K562 (cell line): ENCODE results near the gene RAB5A. TPM values are rescaled to one million over a fixed set of nuclear protein-coding genes. Genes with fewer than 3 reads are reported as not detected.

Experiments
- ATAC-seq: fragments of 200-7000 bp; cut with Tn5 transposase; 3 replicates; pipeline ENCODE4 v1.9.1; 2020; ENCODE audit warnings: moderate library complexity
- BruUV-seq: library from RNA; stranded (reverse); fragments of 400-500 nt; replicated peaks from 2 replicates; lab custom pipeline; 2021; lab: Mats Ljungman, UMichigan
- CTCF ChIA-PET: fragments of 300-600 bp; formaldehyde crosslinking; extraction: SDS; loops from one replicate; lab custom pipeline; 2021; ENCODE audit warnings: low intra/inter-chr PET ratio; lab: Yijun Ruan, JAX
- POLR2A ChIA-PET: fragments of 300-600, 350-650 bp; sonication (Branson Sonifier 250); formaldehyde crosslinking; extraction: SDS; loops from one replicate; lab custom pipeline; 2021; ENCODE audit warnings: antibody characterized with exemption, inconsistent platforms; lab: Yijun Ruan, JAX
- DNase-seq, 4 experiments: peaks; one replicate each; pipeline versions ENCODE4 v3.0.0 to v3.0.0-alpha.2; 2011 to 2018; ENCODE audit warnings: low spot score in 3 of 4, mixed read lengths in 3 of 4; ENCODE audit errors: extremely low read depth in 1 of 4
- FAIRE-seq: peaks from 2 replicates; lab custom pipeline; 2011; peaks lifted over from hg19 to GRCh38; lab: Jason Lieb, UNC
- H2AFZ ChIP-seq: 2 replicates; pipeline ENCODE4 v1.6.0; 2011; ENCODE audit warnings: low read depth, low read length, control low read depth, inconsistent platforms
- H3K27ac ChIP-seq: fragments of 200-600 bp; 3 replicates; pipeline ENCODE4 v1.8.0; 2011; ENCODE audit warnings: low read depth, mild to moderate bottlenecking, control low read depth, inconsistent platforms, low read length, moderate library complexity, mixed read lengths; ENCODE audit errors: extremely low read depth
- H3K27me3 ChIP-seq, 2 experiments: fragments of 300-600 bp in 1 of 2; 2 replicates in 1 of 2; 3 replicates in 1 of 2; pipeline versions ENCODE4 v1.6.0 to v1.8.0; 2011; ENCODE audit warnings: inconsistent platforms in 2 of 2, low read length in 2 of 2, mild to moderate bottlenecking in 1 of 2, mixed read lengths in 1 of 2, moderate library complexity in 1 of 2; ENCODE audit not compliant: control insufficient read depth in 2 of 2, insufficient read depth in 2 of 2
- H3K36me3 ChIP-seq: fragments of 300-600 bp; 3 replicates; pipeline ENCODE4 v1.8.0; 2011; ENCODE audit warnings: mild to moderate bottlenecking, low read length, inconsistent platforms; ENCODE audit not compliant: control insufficient read depth, insufficient read depth
- H3K4me1 ChIP-seq, 2 experiments: fragments of 200-600 bp in 1 of 2; replicated peaks in 1 of 2; 2 replicates in 1 of 2; 3 replicates in 1 of 2; pipeline versions ENCODE4 v1.5.1 to v1.8.0; 2011; ENCODE audit warnings: inconsistent platforms in 2 of 2, low read length in 2 of 2, mild to moderate bottlenecking in 1 of 2, mixed read lengths in 1 of 2, moderate library complexity in 1 of 2; ENCODE audit not compliant: control insufficient read depth in 2 of 2, insufficient read depth in 2 of 2
- H3K4me2 ChIP-seq: 2 replicates; pipeline ENCODE4 v1.6.1; 2011; ENCODE audit warnings: low read length, control low read depth, inconsistent platforms, mixed read lengths; ENCODE audit not compliant: insufficient read depth
- H3K4me3 ChIP-seq: fragments of 200-600 bp; sonication (generic), shearing (Covaris generic); 2 replicates; pipeline ENCODE4 v1.5.1; 2016; ENCODE audit warnings: control low read depth, inconsistent platforms
- H3K79me2 ChIP-seq: fragments of 200-600 bp; 3 replicates; pipeline ENCODE4 v1.8.0; 2011; ENCODE audit warnings: low read length, inconsistent platforms; ENCODE audit not compliant: control insufficient read depth, insufficient read depth
- H3K9ac ChIP-seq, 2 experiments: 2 replicates each; pipeline versions ENCODE4 v1.6.0 to v1.6.1; 2011; ENCODE audit warnings: low read depth in 2 of 2, low read length in 2 of 2, control low read depth in 1 of 2, inconsistent platforms in 1 of 2, mild to moderate bottlenecking in 1 of 2, mixed read lengths in 1 of 2; ENCODE audit not compliant: insufficient read depth in 1 of 2
- H3K9me1 ChIP-seq: one replicate; pipeline ENCODE4 v1.6.0; 2011; ENCODE audit warnings: inconsistent platforms, mild to moderate bottlenecking, low read length, moderate library complexity; ENCODE audit not compliant: control insufficient read depth, insufficient read depth
- H3K9me3 ChIP-seq: replicated peaks from 2 replicates; pipeline ENCODE4 v1.5.1; 2011; ENCODE audit warnings: low read depth, low read length, inconsistent platforms; ENCODE audit not compliant: control insufficient read depth, insufficient read depth
- H4K20me1 ChIP-seq: replicated peaks from 2 replicates; pipeline ENCODE4 v1.6.1; 2011; ENCODE audit warnings: low read length, inconsistent platforms, mixed read lengths; ENCODE audit not compliant: control insufficient read depth, insufficient read depth
- ARID1B ChIP-seq: fragments of 450-650 bp; IDR thresholded peaks from 2 replicates; pipeline ENCODE4 v1.6.1; 2016; ENCODE audit warnings: antibody characterized with exemption, mild to moderate bottlenecking, inconsistent platforms
- ATF6 ChIP-seq: sonication (generic); formaldehyde crosslinking; IDR thresholded peaks from 2 replicates; pipeline ENCODE4 v1.4.0; 2020; ENCODE audit warnings: mild to moderate bottlenecking, missing genetic modification reagents
- CBFA2T2 ChIP-seq: fragments of 450-650 bp; conservative IDR thresholded peaks from 2 replicates; pipeline ENCODE4 v1.6.1; 2017; ENCODE audit warnings: mild to moderate bottlenecking
- CBFA2T3 ChIP-seq: fragments of 450-650 bp; IDR thresholded peaks from 2 replicates; pipeline ENCODE4 v1.6.1; 2017
- CEBPG ChIP-seq, 3 experiments: fragments of 200-800 bp in 1 of 3; sonication (Bioruptor generic) in 1 of 3; sonication (generic) in 1 of 3; formaldehyde crosslinking in 1 of 3; IDR thresholded peaks in 2 of 3; conservative IDR thresholded peaks in 1 of 3; 2 replicates each; pipeline versions ENCODE4 v1.6.1 to v1.8.0; 2016 to 2022; ENCODE audit warnings: missing compliant biosample characterization in 2 of 3, missing genetic modification characterization in 2 of 3, mild to moderate bottlenecking in 1 of 3, missing genetic modification reagents in 1 of 3
- ELF4 ChIP-seq: fragments of 450-650 bp; formaldehyde crosslinking; IDR thresholded peaks from 2 replicates; pipeline ENCODE4 v1.4.0; 2022; ENCODE audit warnings: missing genetic modification characterization
- EP300 ChIP-seq: IDR thresholded peaks from 2 replicates; pipeline ENCODE4 v1.6.1; 2012; ENCODE audit warnings: low read length, improper control_type of control experiment
- GATAD2B ChIP-seq: fragments of 450-650 bp; IDR thresholded peaks from 2 replicates; pipeline ENCODE4 v1.6.1; 2017; ENCODE audit warnings: mild to moderate bottlenecking, borderline replicate concordance
- GTF2E2 ChIP-seq: fragments of 200-800 bp; sonication (Bioruptor generic); IDR thresholded peaks from 2 replicates; pipeline ENCODE4 v1.6.1; 2016; ENCODE audit warnings: missing genetic modification characterization, missing compliant biosample characterization
- KLF16 ChIP-seq: IDR thresholded peaks from 2 replicates; pipeline ENCODE4 v1.6.1; 2016; ENCODE audit warnings: antibody characterized with exemption
- MEIS2 ChIP-seq: fragments of 450-650 bp; IDR thresholded peaks from 2 replicates; pipeline ENCODE4 v1.6.1; 2014; ENCODE audit warnings: mild to moderate bottlenecking; ENCODE audit not compliant: partially characterized antibody
- MTA2 ChIP-seq: fragments of 450-650 bp; IDR thresholded peaks from 2 replicates; pipeline ENCODE4 v1.6.1; 2016; ENCODE audit warnings: low read depth
- PHB2 ChIP-seq: fragments of 450-650 bp; IDR thresholded peaks from 2 replicates; pipeline ENCODE4 v1.6.1; 2017; ENCODE audit warnings: low read depth
- PML ChIP-seq: IDR thresholded peaks from 2 replicates; pipeline ENCODE4 v1.6.1; 2012; ENCODE audit warnings: low read length, inconsistent platforms
- POLR2AphosphoS5 ChIP-seq: IDR thresholded peaks from 2 replicates; pipeline ENCODE4 v1.6.1; 2011; ENCODE audit warnings: mild to moderate bottlenecking, low read depth, low read length, moderate library complexity; ENCODE audit not compliant: control insufficient read depth, insufficient read depth
- RFX1 ChIP-seq: fragments of 450-650 bp; IDR thresholded peaks from 2 replicates; pipeline ENCODE4 v1.6.1; 2016; ENCODE audit warnings: mild to moderate bottlenecking, moderate library complexity
- SMARCA4 ChIP-seq: fragments of 450-650 bp; IDR thresholded peaks from 2 replicates; pipeline ENCODE4 v1.6.1; 2016
- SMARCE1 ChIP-seq: fragments of 450-650 bp; IDR thresholded peaks from 2 replicates; pipeline ENCODE4 v1.7.1; 2016; ENCODE audit warnings: mild to moderate bottlenecking
- SOX6 ChIP-seq: fragments of 450-650 bp; IDR thresholded peaks from 2 replicates; pipeline ENCODE4 v1.6.1; 2014; ENCODE audit warnings: mild to moderate bottlenecking
- SPI1 ChIP-seq: IDR thresholded peaks from 2 replicates; pipeline ENCODE4 v1.6.1; 2011; ENCODE audit warnings: low read depth, low read length, control low read depth, borderline replicate concordance
- STAT5A ChIP-seq: IDR thresholded peaks from 2 replicates; pipeline ENCODE4 v1.6.1; 2012; ENCODE audit warnings: low read length, inconsistent platforms, borderline replicate concordance
- TCF3 ChIP-seq: sonication (generic); formaldehyde crosslinking; IDR thresholded peaks from 2 replicates; pipeline ENCODE4 v1.4.0; 2020; ENCODE audit warnings: mild to moderate bottlenecking, missing genetic modification reagents
- VEZF1 ChIP-seq: fragments of 200-800 bp; sonication (Bioruptor generic); IDR thresholded peaks from 2 replicates; pipeline ENCODE4 v1.6.1; 2017; ENCODE audit warnings: missing genetic modification characterization, missing compliant biosample characterization
- WGBS: fragments of 100-300 bp; shearing (Covaris generic); methylation state at CpG from one replicate; pipeline ENCODE4 v1.1.6; 2016; ENCODE audit warnings: low coverage, mixed read lengths; ENCODE audit not compliant: insufficient coverage; ENCODE audit errors: missing lambda C conversion rate; 5-methylcytosine and 5-hydroxymethylcytosine counted together
- in situ Hi-C: fragments of 300-500 bp; cut with MboI; formaldehyde crosslinking; loops from 4 replicates; pipeline ENCODE4 v1.15.0; 2018; ENCODE audit warnings: inconsistent platforms, mixed read lengths
- intact Hi-C: fragments of 100-400 bp; cut with micrococcal nuclease; formaldehyde crosslinking; loops from 2 replicates; pipeline ENCODE4 v1.14.2; 2022
- polyA plus RNA-seq, 8 experiments: library from polyadenylated mRNA; depleted of rRNA in 4 of 8; stranded (reverse) in 5 of 8; unstranded in 3 of 8; fragments of >200 nt; fragmentation: Nextera tagmentation in 2 of 8; fragmentation: Illumina TruSeq in 1 of 8; extraction: Ambion mirVana in 2 of 8; extraction: Trizol in 1 of 8; gene quantifications; 2 replicates each; pipeline versions ENCODE4 v1.2.1 to v1.2.3, GENCODE V29; 2011 to 2014; ENCODE audit warnings: inconsistent platforms in 1 of 8, missing spikeins in 1 of 8
- total RNA-seq, 7 experiments: library from RNA; depleted of rRNA in 6 of 7; stranded (reverse); fragments of >200 nt in 6 of 7; fragmentation: Illumina TruSeq in 2 of 7; extraction: Trizol in 2 of 7; gene quantifications; 2 replicates each; pipeline versions ENCODE4 v1.2.1 to v1.2.3, GENCODE V29; 2011 to 2021; ENCODE audit warnings: low replicate concordance in 1 of 7

The RAB5A gene
- total and polyA plus RNA-seq, 9 of the 15 experiments (the other 6 are each of a cell fraction or from before 2014, with no cell fraction given): 28.3 to 64.2 (median 49.0) TPM

- Histone ChIP-seq H3K36me3 (no peaks in the 10 kb centered on the region), H3K9me1 (no peaks in the 10 kb centered on the region), H4K20me1 (no peaks in the 10 kb centered on the region), H3K4me2 (peak overlapping the region; percentile 2; the same call in 1 of the 2 replicates), H3K27ac (no peak overlapping the region), H3K9ac (0 out of 4 replicates have a peak overlapping the region, but pooled peaks of 1 of the 2 experiments have one; percentile 8), H3K9me3 (no peaks in the 10 kb centered on the region), H2AFZ (no peak overlapping the region), H3K27me3 (no peaks in the 10 kb centered on the region), H3K4me1 (peaks cover 23 to 32% of the 10 kb centered on the region in 2 experiments; a peak in 4 of 5 replicates), H3K4me3 (no peak overlapping the region), H3K79me2 (no peaks in the 10 kb centered on the region)
- ChIA-PET POLR2A (interaction anchor here (1.1 to 3.0 kb wide), 3 partner anchors 9 to 16 kb away, joined by 3 to 15 read pairs (median 4); no protein-coding TSS in a partner anchor), CTCF (no interaction called here)
- DNase-seq (peak; percentile 35 to 86 (median 50)), FAIRE-seq (peak; percentile 80), ATAC-seq (peak; percentile 66)
- in situ Hi-C loops (no loop called here), intact Hi-C loops (no loop called here)
- 0% methylated on average over 1 of the region's 1 CpG for WGBS
- BruUV-seq: no TSS peak
- TF ChIP-seq SMARCA4 (peak; percentile 56; the same call in 1 of the 2 replicates), STAT5A (peak; percentile 29; the same call in 1 of the 2 replicates), ELF4 (0 out of 2 replicates have a peak, but pooled peaks have one; percentile 11), SPI1 (peak; percentile 74; the same call in 1 of the 2 replicates), GATAD2B (peak; percentile 38; the same call in 1 of the 2 replicates), KLF16 (peak; percentile 61), TCF3 (CRISPR knock-in tag) (peak; percentile 84), MEIS2 (peak; percentile 49), PHB2 (no peak), GTF2E2 (tag) (no peak), CBFA2T2 (peak; percentile 63), PML (peak; percentile 51; the same call in 1 of the 2 replicates), VEZF1 (CRISPR knock-in tag) (peak; percentile 17; the same call in 1 of the 2 replicates), CBFA2T3 (peak; percentile 77), MTA2 (peak; percentile 47; the same call in 1 of the 2 replicates), RFX1 (no peak), SMARCE1 (peak; percentile 49; the same call in 1 of the 2 replicates), ATF6 (CRISPR knock-in tag) (no peak), POLR2AphosphoS5 (peak; percentile 51; the same call in 1 of the 2 replicates), EP300 (peak; percentile 74), SOX6 (0 out of 2 replicates have a peak, but pooled peaks have one; percentile 30), CEBPG (CRISPR knock-in tag; IDR thresholded peaks at IDR 0.05) (no peak), CEBPG (tag; conservative IDR thresholded peaks at IDR 0.05 in 1 of 2, IDR thresholded peaks at IDR 0.05 in 1 of 2) (no peak), ARID1B (peak; percentile 83)
Observed at GRCh38 chr3:20015525-20015924, 68.6 kb downstream of the RAB5A start.
